GM12875 (cell line): ENCODE data around the gene PIWIL4.
"Not testable (repeated sequence)": the region's sequence is repeated elsewhere in the genome, so short reads cannot be mapped to it uniquely, and the experiment has no call there.

ENCODE experiments used
- H3K4me3 ChIP-seq: one replicate; pipeline ENCODE4 v1.5.1; 2011; ENCODE audit warnings: low read depth, low read length, control low read depth
- CTCF ChIP-seq: IDR thresholded peaks from 2 replicates; pipeline ENCODE4 v1.5.1; 2011; ENCODE audit warnings: low read depth, mild to moderate bottlenecking, control low read depth, inconsistent platforms, low read length, moderate library complexity, borderline replicate concordance; ENCODE audit not compliant: insufficient read depth

The PIWIL4 gene

GRCh38 chr11:94550513-94550912 lies 16.7 kb upstream of the PIWIL4 start:
- no peak overlapping the region for H3K4me3 ChIP-seq
- no peak for TF ChIP-seq CTCF

- no peak for TF ChIP-seq CTCF
- no peak overlapping the region for H3K4me3 ChIP-seq
These were observed 13.2 kb upstream of the PIWIL4 start for GRCh38 chr11:94553938-94554337.

GRCh38 chr11:94555752-94556329 lies 11.3 kb upstream of the PIWIL4 start:
- not testable (repeated sequence) for H3K4me3 ChIP-seq

- no peak for TF ChIP-seq CTCF
- no peak overlapping the region for H3K4me3 ChIP-seq
These were observed 9.7 kb upstream of the PIWIL4 start for GRCh38 chr11:94557421-94557820.

GRCh38 chr11:94557992-94558391 lies 9.2 kb upstream of the PIWIL4 start:
- no peak overlapping the region for H3K4me3 ChIP-seq
- TF ChIP-seq CTCF = no peak

GRCh38 chr11:94558468-94558867 lies 8.7 kb upstream of the PIWIL4 start:
- no peak for TF ChIP-seq CTCF
- H3K4me3 ChIP-seq = no peak overlapping the region

- no peak overlapping the region for H3K4me3 ChIP-seq
- TF ChIP-seq CTCF = no peak
These were observed 8.2 kb upstream of the PIWIL4 start for GRCh38 chr11:94558932-94559331.

GRCh38 chr11:94559361-94559760 lies 7.8 kb upstream of the PIWIL4 start:
- no peak for TF ChIP-seq CTCF
- H3K4me3 ChIP-seq = no peak overlapping the region
